GM21619 (cell line): ENCODE measurements around the gene RHOU.
"Not testable (repeated sequence)": the region's sequence is repeated elsewhere in the genome, so short reads cannot be mapped to it uniquely, and the experiment has no call there.

Experiments used
- ATAC-seq: cut with Tn5 transposase; IDR thresholded peaks from one replicate; pipeline ENCODE4 v1.9.1; 2021; ENCODE audit not compliant: unreplicated experiment

The RHOU gene

GRCh38 chr1:228734881-228735801, at the start of gene RHOU:
Gene RHOU, plus strand, starts transcription at chr1:228735479. Its CDS starts 264 bp downstream, at chr1:228735743.
- ATAC-seq: no peak

- no peak for ATAC-seq
These were observed 47.7 kb upstream of the RHOU start for GRCh38 chr1:228687587-228687986.

DNA sequence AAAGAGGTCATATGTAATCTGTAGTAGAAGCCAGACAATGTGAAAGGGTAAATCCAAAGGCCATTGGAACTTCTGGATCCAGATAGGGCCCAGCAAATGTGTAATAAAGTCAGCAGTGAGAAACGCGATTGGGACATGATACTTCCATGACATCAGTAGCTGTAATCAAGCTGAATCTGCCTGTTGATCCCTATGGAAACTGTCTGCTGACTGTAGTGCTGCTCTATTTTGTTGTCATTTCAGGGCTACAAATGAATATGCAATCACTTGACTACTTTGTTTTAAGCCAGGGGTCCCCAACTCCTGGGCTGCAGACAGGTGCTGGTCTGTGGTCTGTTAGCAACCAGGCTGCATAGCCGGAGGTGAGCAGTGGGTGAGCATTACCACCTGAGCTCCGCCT, 46.0 kb upstream of the RHOU start:
- no peak for ATAC-seq

DNA sequence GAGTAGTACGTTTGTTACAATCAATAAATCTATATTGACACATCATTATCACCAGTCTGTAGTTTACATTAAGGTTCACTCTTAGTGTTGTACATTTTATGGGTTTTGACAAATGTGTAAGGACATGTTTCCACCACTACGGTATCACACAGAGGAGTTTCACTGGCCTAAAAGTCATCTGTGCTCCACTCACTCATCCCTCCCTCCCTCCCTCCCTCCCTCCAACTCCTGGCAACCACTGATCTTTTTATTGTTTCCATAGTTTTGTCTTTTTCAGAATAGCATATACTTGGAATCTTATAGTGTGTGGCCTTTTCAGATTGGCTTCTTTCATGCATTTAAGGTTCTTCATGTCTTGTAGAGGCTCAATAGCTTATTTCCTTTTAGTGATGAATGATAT, 44.1 kb upstream of the RHOU start:
- ATAC-seq: no peak

DNA sequence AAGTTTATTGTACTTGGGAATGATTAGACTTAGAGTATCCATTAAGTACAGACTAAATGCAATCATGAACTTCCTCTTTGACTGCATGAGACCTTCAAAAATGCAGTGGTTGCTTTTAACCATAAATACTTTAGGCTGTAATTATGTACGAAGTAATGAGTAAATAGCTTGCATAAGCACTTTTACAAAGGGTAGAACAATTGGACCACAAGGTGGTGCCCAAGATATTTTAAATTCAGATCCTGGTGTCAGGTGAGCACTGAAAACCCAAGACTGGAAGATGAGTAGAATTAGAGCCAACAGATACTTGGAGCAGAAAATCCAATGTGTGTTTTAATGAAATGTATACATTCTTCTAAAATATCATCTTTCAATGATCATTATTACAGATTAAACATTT, 43.4 kb upstream of the RHOU start:
- ATAC-seq: no peak

GRCh38 chr1:228694447-228694846, 40.8 kb upstream of the RHOU start:
- not testable (repeated sequence) for ATAC-seq

- no peak for ATAC-seq
These were observed 40.0 kb upstream of the RHOU start for GRCh38 chr1:228695015-228695955.

- ATAC-seq: no peak
These were observed 37.9 kb upstream of the RHOU start for GRCh38 chr1:228697207-228698016.

- ATAC-seq: no peak
These were observed 37.3 kb upstream of the RHOU start for GRCh38 chr1:228698017-228698329.

- ATAC-seq: no peak
These were observed 32.8 kb upstream of the RHOU start for GRCh38 chr1:228702433-228702832.

- no peak for ATAC-seq
These were observed 29.0 kb upstream of the RHOU start for GRCh38 chr1:228706305-228706704.

DNA sequence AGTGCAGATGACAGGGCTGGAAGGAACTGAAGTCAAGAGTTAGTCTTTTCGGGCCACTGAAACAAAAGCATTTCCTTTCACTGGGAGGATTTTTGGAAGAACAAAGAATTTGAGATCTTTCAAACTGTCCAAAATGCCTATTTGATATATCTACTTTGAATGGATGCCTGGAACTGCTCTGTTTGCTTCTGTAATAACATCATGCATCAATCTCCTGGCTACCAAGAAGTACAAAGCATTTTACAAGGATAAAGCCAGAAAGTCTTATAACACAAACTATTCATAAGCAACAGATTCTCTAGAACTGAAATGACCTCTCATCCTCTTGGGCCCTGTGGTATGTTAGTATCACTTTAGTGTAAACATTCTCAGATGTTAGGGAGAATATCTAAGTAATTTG, 18.2 kb upstream of the RHOU start:
- no peak for ATAC-seq

- ATAC-seq: no peak
These were observed 13.9 kb upstream of the RHOU start for GRCh38 chr1:228721407-228721806.

GRCh38 chr1:228723287-228723686, 12.0 kb upstream of the RHOU start:
- no peak for ATAC-seq

- no peak for ATAC-seq
These were observed 11.4 kb upstream of the RHOU start for GRCh38 chr1:228723921-228724320.

GRCh38 chr1:228725178-228725577, 10.1 kb upstream of the RHOU start:
- no peak for ATAC-seq

- ATAC-seq: no peak
These were observed 7.6 kb upstream of the RHOU start for GRCh38 chr1:228727681-228728171.

DNA sequence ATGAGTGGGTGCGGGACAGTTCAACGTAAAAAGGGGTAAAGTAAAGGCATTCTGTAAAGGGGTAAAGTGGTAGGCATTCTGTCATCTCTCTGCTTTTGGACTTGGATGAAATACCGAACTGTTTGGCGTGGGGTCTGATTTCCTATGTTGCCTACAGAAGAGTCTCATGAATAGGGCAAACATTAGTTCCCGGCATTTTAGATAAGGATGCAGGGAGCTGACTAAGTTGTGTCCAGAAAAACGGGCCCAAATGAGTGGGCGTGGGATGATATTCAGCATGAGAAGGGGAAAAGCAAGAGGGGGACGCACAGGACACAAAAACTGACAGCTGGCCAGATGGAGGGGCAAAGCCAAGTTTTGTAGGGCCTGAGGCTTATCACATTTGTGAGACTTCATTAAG, 2.9 kb upstream of the RHOU start:
- ATAC-seq: no peak

GRCh38 chr1:228733576-228733975, 1.7 kb upstream of the RHOU start:
- ATAC-seq: no peak

- ATAC-seq: no peak
These were observed 750 bp downstream of the RHOU start for GRCh38 chr1:228735871-228736586.
